HG02759 (cell line): ENCODE data around the gene ARL16.
"Not testable (repeated sequence)": the region's sequence is repeated elsewhere in the genome, so short reads cannot be mapped to it uniquely, and the experiment has no call there.

Source experiments
- ATAC-seq: cut with Tn5 transposase; IDR thresholded peaks from one replicate; pipeline ENCODE4 v1.9.1; 2021; ENCODE audit warnings: mild to moderate bottlenecking, moderate library complexity; ENCODE audit not compliant: unreplicated experiment

Gene ARL16

GRCh38 chr17:81696218-81696941, 12.8 kb upstream of the ARL16 start:
- no peak for ATAC-seq

- ATAC-seq: no peak
These were observed 12.2 kb upstream of the ARL16 start for GRCh38 chr17:81695801-81696200.

- ATAC-seq: no peak
These were observed 11.6 kb upstream of the ARL16 start for GRCh38 chr17:81695211-81695610.

GRCh38 chr17:81694810-81695209, 11.2 kb upstream of the ARL16 start:
- ATAC-seq: no peak

GRCh38 chr17:81693509-81694210, 10.1 kb upstream of the ARL16 start:
- no peak for ATAC-seq

GRCh38 chr17:81691608-81692007, 8.0 kb upstream of the ARL16 start:
- ATAC-seq: no peak

- no peak for ATAC-seq
These were observed 7.6 kb upstream of the ARL16 start for GRCh38 chr17:81691196-81691595.

- ATAC-seq: no peak
These were observed 7.0 kb upstream of the ARL16 start for GRCh38 chr17:81690549-81690948.

- no peak for ATAC-seq
These were observed 6.5 kb upstream of the ARL16 start for GRCh38 chr17:81690066-81690465.

GRCh38 chr17:81688616-81689015, 5.0 kb upstream of the ARL16 start:
- ATAC-seq: no peak

GRCh38 chr17:81687770-81688541, 4.4 kb upstream of the ARL16 start:
- no peak for ATAC-seq

GRCh38 chr17:81686614-81687013, 3.0 kb upstream of the ARL16 start:
- no peak for ATAC-seq

GRCh38 chr17:81685108-81685507, 1.5 kb upstream of the ARL16 start:
- no peak for ATAC-seq

GRCh38 chr17:81684442-81684911, 880 bp upstream of the ARL16 start:
- ATAC-seq: no peak

GRCh38 chr17:81683208-81683583, 401 bp downstream of the ARL16 start:
- peak; percentile 3 for ATAC-seq

- ATAC-seq: no peak
These were observed 911 bp downstream of the ARL16 start for GRCh38 chr17:81682565-81683207.

GRCh38 chr17:81681672-81682071, 1.9 kb downstream of the ARL16 start:
- no peak for ATAC-seq

- no peak for ATAC-seq
These were observed 3.4 kb downstream of the ARL16 start for GRCh38 chr17:81680150-81680549.

- ATAC-seq: no peak
These were observed 6.7 kb downstream of the ARL16 start for GRCh38 chr17:81676906-81677305.

GRCh38 chr17:81675515-81676221, 7.9 kb downstream of the ARL16 start:
- ATAC-seq: not testable (repeated sequence)
